RWPE2 (cell line): Measurements from ENCODE around the gene LRRC8D.

ENCODE experiments used
- ATAC-seq: fragments of 200-7000 bp; cut with Tn5 transposase; 3 replicates; pipeline ENCODE4 v1.9.1; 2021; ENCODE audit warnings: low read depth
- DNase-seq: peaks from one replicate; pipeline ENCODE4 v3.0.0-alpha.2; 2020; ENCODE audit warnings: low spot score
- H3K27ac ChIP-seq: fragments of 450-650 bp; 2 replicates; pipeline ENCODE4 v1.5.1; 2017; ENCODE audit warnings: mild to moderate bottlenecking; ENCODE audit not compliant: poor library complexity, severe bottlenecking
- H3K27me3 ChIP-seq: fragments of 250-450 bp; sonication (Bioruptor Pico); 2 replicates; pipeline ENCODE4 v1.5.1; 2021; ENCODE audit warnings: mild to moderate bottlenecking, moderate library complexity; ENCODE audit not compliant: insufficient read depth, poor library complexity, severe bottlenecking
- H3K36me3 ChIP-seq: fragments of 250-450 bp; sonication (Bioruptor Pico); 2 replicates; pipeline ENCODE4 v1.5.1; 2020; ENCODE audit warnings: low read depth, mild to moderate bottlenecking, moderate library complexity
- H3K4me1 ChIP-seq: fragments of 250-450 bp; sonication (Bioruptor Pico); 2 replicates; pipeline ENCODE4 v1.5.1; 2021; ENCODE audit warnings: mild to moderate bottlenecking, moderate library complexity; ENCODE audit not compliant: insufficient read depth, poor library complexity, severe bottlenecking
- H3K4me3 ChIP-seq: fragments of 250-450 bp; sonication (Bioruptor Pico); 2 replicates; pipeline ENCODE4 v1.5.1; 2021; ENCODE audit warnings: mild to moderate bottlenecking, moderate library complexity; ENCODE audit not compliant: severe bottlenecking
- H3K9me3 ChIP-seq: fragments of 250-450 bp; sonication (Bioruptor Pico); 2 replicates; pipeline ENCODE4 v1.5.1; 2021; ENCODE audit warnings: mild to moderate bottlenecking, moderate library complexity; ENCODE audit not compliant: severe bottlenecking
- TF ChIP-seq, protein P1 (sequence below): fragments of 450-650 bp; IDR thresholded peaks from one replicate; pipeline ENCODE4 v1.5.1; 2017; ENCODE audit warnings: mild to moderate bottlenecking, moderate library complexity; ENCODE audit not compliant: poor library complexity, severe bottlenecking

LRRC8D gene

GRCh38 chr1:89900323-89900722 lies 79.5 kb downstream of the LRRC8D start:
- ATAC-seq (no peak), DNase-seq (no peak)
- no peaks in the 10 kb centered on the region for H3K27me3 ChIP-seq
- no peak overlapping the region for H3K4me3 ChIP-seq
- H3K9me3 ChIP-seq = no peaks in the 10 kb centered on the region
- no peak overlapping the region for H3K27ac ChIP-seq
- peaks cover 4% of the 10 kb centered on the region for H3K36me3 ChIP-seq
- TF ChIP-seq, protein P1, sequence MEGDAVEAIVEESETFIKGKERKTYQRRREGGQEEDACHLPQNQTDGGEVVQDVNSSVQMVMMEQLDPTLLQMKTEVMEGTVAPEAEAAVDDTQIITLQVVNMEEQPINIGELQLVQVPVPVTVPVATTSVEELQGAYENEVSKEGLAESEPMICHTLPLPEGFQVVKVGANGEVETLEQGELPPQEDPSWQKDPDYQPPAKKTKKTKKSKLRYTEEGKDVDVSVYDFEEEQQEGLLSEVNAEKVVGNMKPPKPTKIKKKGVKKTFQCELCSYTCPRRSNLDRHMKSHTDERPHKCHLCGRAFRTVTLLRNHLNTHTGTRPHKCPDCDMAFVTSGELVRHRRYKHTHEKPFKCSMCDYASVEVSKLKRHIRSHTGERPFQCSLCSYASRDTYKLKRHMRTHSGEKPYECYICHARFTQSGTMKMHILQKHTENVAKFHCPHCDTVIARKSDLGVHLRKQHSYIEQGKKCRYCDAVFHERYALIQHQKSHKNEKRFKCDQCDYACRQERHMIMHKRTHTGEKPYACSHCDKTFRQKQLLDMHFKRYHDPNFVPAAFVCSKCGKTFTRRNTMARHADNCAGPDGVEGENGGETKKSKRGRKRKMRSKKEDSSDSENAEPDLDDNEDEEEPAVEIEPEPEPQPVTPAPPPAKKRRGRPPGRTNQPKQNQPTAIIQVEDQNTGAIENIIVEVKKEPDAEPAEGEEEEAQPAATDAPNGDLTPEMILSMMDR = no peak
- H3K4me1 ChIP-seq = peaks cover 5% of the 10 kb centered on the region

GRCh38 chr1:89900791-89901708 lies 80.2 kb downstream of the LRRC8D start:
- Histone ChIP-seq H3K9me3 (no peaks in the 10 kb centered on the region), H3K27ac (no peak overlapping the region), H3K4me1 (peaks cover 5% of the 10 kb centered on the region), H3K36me3 (no peaks in the 10 kb centered on the region; the same call in 1 of the 2 replicates), H3K4me3 (no peak overlapping the region), H3K27me3 (no peaks in the 10 kb centered on the region)
- DNase-seq (no peak), ATAC-seq (no peak)
- TF ChIP-seq, protein P1 = no peak

GRCh38 chr1:89901957-89902669 lies 81.3 kb downstream of the LRRC8D start:
- H3K9me3 ChIP-seq = no peaks in the 10 kb centered on the region
- H3K4me1 ChIP-seq = peaks cover 16% of the 10 kb centered on the region
- H3K4me3 ChIP-seq = no peak overlapping the region
- no peaks in the 10 kb centered on the region for H3K27me3 ChIP-seq
- DNase-seq (no peak), ATAC-seq (no peak)
- H3K36me3 ChIP-seq = no peaks in the 10 kb centered on the region; the same call in 1 of the 2 replicates
- no peak overlapping the region for H3K27ac ChIP-seq
- TF ChIP-seq, protein P1 = no peak

DNA sequence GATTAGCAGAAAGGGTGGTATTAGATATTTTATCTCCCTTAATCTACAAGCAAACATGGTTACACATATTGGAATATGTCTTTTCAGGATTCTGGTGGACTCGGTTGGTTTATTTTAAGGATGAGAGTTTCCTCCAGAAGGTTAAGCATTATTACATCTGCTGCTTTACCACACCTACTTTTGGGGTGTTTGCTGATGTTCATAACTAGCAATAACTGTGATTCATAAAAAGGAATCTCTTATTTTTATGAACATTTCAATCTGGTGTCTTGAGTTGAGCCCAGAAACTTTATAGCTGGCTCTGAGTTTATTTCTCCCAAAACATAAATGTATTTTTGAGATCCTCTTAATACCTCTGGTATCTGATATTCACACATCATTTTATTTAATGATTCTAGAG lies 82.7 kb downstream of the LRRC8D start:
- ATAC-seq (no peak), DNase-seq (no peak)
- Histone ChIP-seq H3K27ac (no peak overlapping the region), H3K9me3 (no peaks in the 10 kb centered on the region), H3K4me1 (peaks cover 30% of the 10 kb centered on the region), H3K4me3 (no peak overlapping the region), H3K36me3 (no peaks in the 10 kb centered on the region), H3K27me3 (no peaks in the 10 kb centered on the region)
- TF ChIP-seq, protein P1 = no peak
